ENCODE measurements around the gene KDM1A.

KDM1A gene

GRCh38 chr1:23079025-23079424, 59.8 kb downstream of the KDM1A start:
- Histone ChIP-seq H3K9me2 (replicated peaks; ENCODE audit: low read depth, low read length) (no peaks in the 10 kb centered on the region), H3K27me3 (ENCODE audit: insufficient read depth, low read length, poor library complexity, severe bottlenecking) (no peaks in the 10 kb centered on the region), H3K4me3 (ENCODE audit: low read length, poor library complexity, severe bottlenecking) (no peak overlapping the region), H3K4me1 (ENCODE audit: insufficient read depth, low read length, poor library complexity, severe bottlenecking) (no peaks in the 10 kb centered on the region), H3K9me3 (ENCODE audit: insufficient read depth, low read depth, low read length) (no peaks in the 10 kb centered on the region), H3F3A (ENCODE audit: low read depth) (no peaks in the 10 kb centered on the region), H4K20me1 (ENCODE audit: insufficient read depth, low read length, poor library complexity, severe bottlenecking) (no peaks in the 10 kb centered on the region), H2AFZ (ENCODE audit: low read length) (no peak overlapping the region), H3K9ac (ENCODE audit: low read depth, low read length, poor library complexity, severe bottlenecking) (no peak overlapping the region), H3K36me3 (ENCODE audit: insufficient read depth, low read length) (peaks cover 92% of the 10 kb centered on the region), H3K4me2 (ENCODE audit: low read depth, low read length, poor library complexity, severe bottlenecking) (no peak overlapping the region), H3K79me2 (ENCODE audit: insufficient read depth, low read length) (no peaks in the 10 kb centered on the region)
- TF ChIP-seq CTCF (conservative IDR thresholded peaks at IDR 0.05; ENCODE audit: low read length) (no peak), EZH2phosphoT487 (IDR thresholded peaks at IDR 0.05; ENCODE audit: borderline replicate concordance) (no peak)

GRCh38 chr1:23080885-23081284, 61.6 kb downstream of the KDM1A start:
- Histone ChIP-seq H3K36me3 (ENCODE audit: insufficient read depth, low read length) (peaks cover 97% of the 10 kb centered on the region), H3K9me3 (ENCODE audit: insufficient read depth, low read depth, low read length) (no peaks in the 10 kb centered on the region), H2AFZ (ENCODE audit: low read length) (no peak overlapping the region), H3K4me2 (ENCODE audit: low read depth, low read length, poor library complexity, severe bottlenecking) (no peak overlapping the region), H3K9me2 (replicated peaks; ENCODE audit: low read depth, low read length) (no peaks in the 10 kb centered on the region), H3F3A (ENCODE audit: low read depth) (no peaks in the 10 kb centered on the region), H3K9ac (ENCODE audit: low read depth, low read length, poor library complexity, severe bottlenecking) (no peak overlapping the region), H4K20me1 (ENCODE audit: insufficient read depth, low read length, poor library complexity, severe bottlenecking) (no peaks in the 10 kb centered on the region), H3K4me3 (ENCODE audit: low read length, poor library complexity, severe bottlenecking) (no peak overlapping the region), H3K79me2 (ENCODE audit: insufficient read depth, low read length) (no peaks in the 10 kb centered on the region), H3K27me3 (ENCODE audit: insufficient read depth, low read length, poor library complexity, severe bottlenecking) (no peaks in the 10 kb centered on the region), H3K4me1 (ENCODE audit: insufficient read depth, low read length, poor library complexity, severe bottlenecking) (no peaks in the 10 kb centered on the region)
- TF ChIP-seq CTCF (conservative IDR thresholded peaks at IDR 0.05; ENCODE audit: low read length) (no peak), EZH2phosphoT487 (IDR thresholded peaks at IDR 0.05; ENCODE audit: borderline replicate concordance) (no peak)

- H3K27me3 ChIP-seq (ENCODE audit: insufficient read depth, low read length, poor library complexity, severe bottlenecking), result no peaks in the 10 kb centered on the region
- no peaks in the 10 kb centered on the region for H3K9me3 ChIP-seq (ENCODE audit: insufficient read depth, low read depth, low read length)
- no peaks in the 10 kb centered on the region for H3K9me2 ChIP-seq (replicated peaks; ENCODE audit: low read depth, low read length)
- peak; percentile 41 for TF ChIP-seq CTCF (conservative IDR thresholded peaks at IDR 0.05; ENCODE audit: low read length)
- TF ChIP-seq EZH2phosphoT487 (IDR thresholded peaks at IDR 0.05; ENCODE audit: borderline replicate concordance), result no peak
- no peaks in the 10 kb centered on the region for H3K4me1 ChIP-seq (ENCODE audit: insufficient read depth, low read length, poor library complexity, severe bottlenecking)
- H2AFZ ChIP-seq (ENCODE audit: low read length), result no peak overlapping the region
- H3K4me2 ChIP-seq (ENCODE audit: low read depth, low read length, poor library complexity, severe bottlenecking), result no peak overlapping the region
- no peak overlapping the region for H3K9ac ChIP-seq (ENCODE audit: low read depth, low read length, poor library complexity, severe bottlenecking)
- H3K79me2 ChIP-seq (ENCODE audit: insufficient read depth, low read length), result no peaks in the 10 kb centered on the region
- no peak overlapping the region for H3K4me3 ChIP-seq (ENCODE audit: low read length, poor library complexity, severe bottlenecking)
- no peaks in the 10 kb centered on the region for H4K20me1 ChIP-seq (ENCODE audit: insufficient read depth, low read length, poor library complexity, severe bottlenecking)
- H3F3A ChIP-seq (ENCODE audit: low read depth), result no peaks in the 10 kb centered on the region
- peaks cover 98% of the 10 kb centered on the region for H3K36me3 ChIP-seq (ENCODE audit: insufficient read depth, low read length)
Observed at GRCh38 chr1:23081376-23081775, 62.1 kb downstream of the KDM1A start.
